Testis (tissue), 2 donors: ENCODE results near the gene DIAPH2.

ENCODE experiments used
- POLR2A ChIP-seq: fragments of 450-650 bp; IDR thresholded peaks from one replicate; pipeline ENCODE4 v1.6.1; 2017; ENCODE audit warnings: antibody characterized with exemption, mild to moderate bottlenecking, moderate library complexity
- TF ChIP-seq, protein P1 (sequence below), 3 experiments: fragments of 450-650 bp in 2 of 3; fragments of 200-600 bp in 1 of 3; sonication (generic) in 1 of 3; IDR thresholded peaks; one replicate each; pipeline ENCODE4 v1.5.1; 2016 to 2019; ENCODE audit warnings: antibody characterized with exemption in 3 of 3, mild to moderate bottlenecking in 2 of 3, moderate library complexity in 1 of 3

DNA sequence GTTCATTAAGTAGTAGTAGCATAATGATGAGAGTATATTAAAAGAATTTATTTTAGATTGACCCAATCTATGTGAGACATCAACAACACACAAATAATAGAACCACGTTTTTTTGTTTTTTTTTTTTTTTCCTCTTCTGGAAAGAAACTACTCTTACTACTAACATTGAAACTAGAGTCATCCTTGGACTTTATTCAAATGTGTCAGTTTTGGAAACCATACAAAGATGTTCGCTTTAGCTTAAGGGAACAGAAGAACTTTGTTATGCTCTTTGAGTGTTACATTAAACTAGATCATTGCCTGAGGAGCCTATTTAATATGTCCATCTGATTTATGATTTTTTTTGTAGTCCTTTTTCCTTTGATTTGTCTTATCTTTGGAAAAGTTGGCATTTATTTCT, 365.8 kb downstream of the DIAPH2 start:
- TF ChIP-seq, protein P1, sequence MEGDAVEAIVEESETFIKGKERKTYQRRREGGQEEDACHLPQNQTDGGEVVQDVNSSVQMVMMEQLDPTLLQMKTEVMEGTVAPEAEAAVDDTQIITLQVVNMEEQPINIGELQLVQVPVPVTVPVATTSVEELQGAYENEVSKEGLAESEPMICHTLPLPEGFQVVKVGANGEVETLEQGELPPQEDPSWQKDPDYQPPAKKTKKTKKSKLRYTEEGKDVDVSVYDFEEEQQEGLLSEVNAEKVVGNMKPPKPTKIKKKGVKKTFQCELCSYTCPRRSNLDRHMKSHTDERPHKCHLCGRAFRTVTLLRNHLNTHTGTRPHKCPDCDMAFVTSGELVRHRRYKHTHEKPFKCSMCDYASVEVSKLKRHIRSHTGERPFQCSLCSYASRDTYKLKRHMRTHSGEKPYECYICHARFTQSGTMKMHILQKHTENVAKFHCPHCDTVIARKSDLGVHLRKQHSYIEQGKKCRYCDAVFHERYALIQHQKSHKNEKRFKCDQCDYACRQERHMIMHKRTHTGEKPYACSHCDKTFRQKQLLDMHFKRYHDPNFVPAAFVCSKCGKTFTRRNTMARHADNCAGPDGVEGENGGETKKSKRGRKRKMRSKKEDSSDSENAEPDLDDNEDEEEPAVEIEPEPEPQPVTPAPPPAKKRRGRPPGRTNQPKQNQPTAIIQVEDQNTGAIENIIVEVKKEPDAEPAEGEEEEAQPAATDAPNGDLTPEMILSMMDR (IDR thresholded peaks at IDR 0.05) = no peak
- no peak for TF ChIP-seq POLR2A
